Measurements from ENCODE around the gene TMEM220.

The TMEM220 gene

GRCh38 chr17:10729334-10730193 is at the start of gene TMEM220:
Gene TMEM220, minus strand, starts transcription at chr17:10730023. Its CDS starts 172 bp downstream, at chr17:10729851.
- DNase-seq, result peak; percentile 39 to 52

DNA sequence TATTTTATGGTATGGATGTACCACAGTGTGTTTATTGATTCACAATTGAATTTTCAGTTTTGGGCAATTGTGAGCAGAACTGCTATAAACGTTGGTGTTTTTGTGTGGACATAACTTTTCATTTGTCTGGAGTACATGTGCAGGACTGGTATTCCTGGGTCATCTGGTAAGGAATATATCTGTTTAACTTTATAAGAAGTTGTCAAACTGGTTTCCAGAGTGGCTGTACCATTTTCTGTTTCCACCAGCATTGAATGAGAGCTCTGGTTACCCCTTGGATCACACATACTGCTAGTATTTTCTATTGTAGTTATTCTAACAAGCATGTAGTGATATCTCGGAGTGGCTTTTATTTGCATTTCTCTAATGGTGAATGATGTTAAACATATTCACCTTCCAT is 49.8 kb upstream of the TMEM220 start:
- DNase-seq, result no peak

DNA sequence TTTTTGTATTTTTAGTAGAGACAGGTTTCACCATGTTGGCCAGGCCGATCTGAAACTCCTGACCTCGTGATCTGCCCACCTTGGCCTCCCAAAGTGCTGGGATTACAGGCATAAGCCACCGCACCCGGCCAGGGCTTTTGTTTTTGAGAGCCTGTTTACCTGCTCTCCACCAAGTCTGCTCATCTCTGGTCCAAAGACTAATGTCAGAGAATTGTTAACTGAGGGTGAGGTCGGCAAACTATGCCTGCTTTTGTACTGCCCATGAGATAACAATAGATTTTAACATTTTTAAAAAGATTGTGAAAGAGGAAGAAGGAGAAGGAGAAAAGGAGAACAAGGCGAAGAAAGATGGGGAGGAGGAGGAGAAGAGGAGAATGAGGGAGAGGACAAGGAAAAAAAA is 48.1 kb upstream of the TMEM220 start:
- DNase-seq, result no peak

GRCh38 chr17:10777131-10777807 is 47.4 kb upstream of the TMEM220 start:
- DNase-seq, result no peak

DNA sequence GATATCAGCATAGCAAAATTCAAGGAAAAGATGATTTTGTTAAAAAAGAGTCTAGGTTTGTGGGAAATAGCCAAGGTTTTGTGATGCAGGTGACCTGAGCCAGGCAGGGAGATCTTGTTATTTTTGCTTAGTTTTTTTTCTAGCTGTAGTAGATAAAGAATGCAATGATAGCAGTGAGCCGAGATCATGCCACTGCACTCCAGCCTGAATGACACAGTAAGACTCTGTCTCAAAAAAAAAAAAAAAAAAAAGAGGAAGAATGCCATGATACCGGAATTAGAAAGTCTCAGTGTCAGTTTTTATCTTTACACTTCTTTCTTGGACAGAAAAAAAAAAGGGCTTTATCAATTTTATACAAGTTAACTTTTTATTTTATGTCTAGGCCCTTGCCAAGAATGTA is 46.6 kb upstream of the TMEM220 start:
- no peak for DNase-seq

DNA sequence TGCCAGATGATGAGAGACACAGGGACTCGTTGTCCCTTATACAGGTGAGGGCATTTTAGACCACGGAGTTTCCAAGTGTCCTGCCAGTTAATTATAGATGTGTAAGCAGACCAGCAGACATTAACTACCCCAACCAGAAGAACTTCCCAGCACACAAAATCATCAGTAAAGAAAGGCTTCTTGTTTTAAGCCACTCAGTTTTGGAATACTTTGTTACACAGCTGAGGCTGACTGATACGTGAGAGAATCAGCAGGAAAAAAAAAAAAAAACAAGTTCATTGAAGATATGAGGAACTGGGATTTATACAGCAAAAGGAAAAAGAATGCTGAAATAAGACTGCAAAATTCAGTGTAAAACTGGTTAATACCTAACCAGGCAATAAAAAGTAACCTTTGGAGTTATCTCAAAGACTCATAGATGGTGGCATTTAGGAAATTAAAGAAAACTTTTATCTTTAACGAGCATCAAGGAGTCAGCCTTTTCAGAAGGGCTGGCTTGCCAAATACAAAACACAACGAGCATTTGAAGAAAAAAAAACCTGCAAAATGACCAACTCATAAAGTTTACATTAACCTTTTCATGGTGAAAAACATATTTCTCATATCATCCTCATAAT is 46.0 kb upstream of the TMEM220 start:
- no peak for DNase-seq

GRCh38 chr17:10775058-10775457 is 45.2 kb upstream of the TMEM220 start:
- no peak for DNase-seq

- no peak for DNase-seq
These were observed 43.6 kb upstream of the TMEM220 start for GRCh38 chr17:10773391-10773790.

DNA sequence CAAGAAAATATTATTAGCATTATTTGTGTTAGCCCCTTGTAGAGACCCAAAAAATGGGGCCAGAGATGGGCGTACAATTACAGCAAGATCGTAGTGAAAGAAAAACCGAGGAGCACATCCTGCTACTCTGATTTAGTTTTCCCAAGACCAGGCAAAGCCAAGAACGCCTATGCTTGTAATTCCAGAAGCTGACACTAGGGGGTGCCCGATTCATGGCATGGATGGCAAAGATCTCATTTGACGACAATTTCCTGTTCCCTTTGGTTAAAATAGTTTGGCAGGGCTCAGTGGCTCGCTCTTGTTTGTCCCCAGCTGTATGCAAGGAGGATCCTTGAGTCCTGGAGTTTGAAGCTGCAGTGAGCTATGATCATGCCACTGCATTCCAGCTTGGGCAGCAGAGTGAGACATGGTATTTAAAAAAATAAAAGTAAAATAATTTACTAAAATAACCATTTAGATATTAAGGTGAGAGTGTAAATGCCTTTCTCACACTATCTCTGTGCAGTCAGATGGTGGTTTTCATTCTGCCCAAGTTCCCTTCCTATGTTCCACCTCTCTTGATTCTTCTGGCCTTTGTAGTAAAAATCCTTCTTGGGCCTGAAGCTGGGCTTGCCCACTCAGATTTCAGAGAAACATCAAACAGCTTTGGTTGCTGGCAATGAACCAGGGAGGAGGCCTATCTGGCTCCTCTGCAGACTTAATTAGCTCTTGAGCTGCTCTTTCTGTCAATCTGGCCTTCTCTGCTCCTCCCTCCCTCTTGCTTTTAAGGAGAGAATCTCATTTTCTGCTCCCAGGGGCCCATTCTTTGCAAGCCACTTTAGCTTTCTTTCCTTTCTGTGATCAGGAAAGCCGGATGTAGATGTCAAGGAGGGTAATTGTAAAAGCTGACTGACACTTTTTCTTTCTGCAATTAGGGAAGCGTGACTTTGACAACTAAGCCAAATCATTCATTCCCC is 42.9 kb upstream of the TMEM220 start:
- DNase-seq, result peak; percentile 52 to 66

- no peak for DNase-seq
These were observed 41.3 kb upstream of the TMEM220 start for GRCh38 chr17:10771148-10771547.

GRCh38 chr17:10769840-10770239 is 40.0 kb upstream of the TMEM220 start:
- no peak for DNase-seq

- DNase-seq, result no peak
These were observed 39.0 kb upstream of the TMEM220 start for GRCh38 chr17:10768750-10769251.

DNA sequence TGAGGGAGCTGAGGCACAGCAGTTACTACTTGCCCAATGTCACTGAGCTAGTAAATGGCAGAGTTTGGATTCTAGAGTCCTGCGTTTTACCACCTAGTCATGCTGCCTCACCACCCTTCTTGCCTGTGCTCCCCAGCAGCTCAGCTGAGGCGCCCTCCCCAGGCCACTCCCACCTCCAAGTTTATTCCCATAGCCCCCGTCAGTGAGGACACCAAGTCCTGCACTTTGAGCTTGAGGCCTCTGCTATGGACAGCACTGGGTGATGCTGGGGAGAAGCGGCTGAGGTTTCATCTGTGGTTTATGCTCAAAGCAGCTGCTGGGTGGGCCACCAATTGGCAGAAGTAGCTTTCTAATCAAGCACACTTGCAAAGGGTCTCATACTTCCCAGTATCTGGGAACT is 37.4 kb upstream of the TMEM220 start:
- DNase-seq, result no peak

DNA sequence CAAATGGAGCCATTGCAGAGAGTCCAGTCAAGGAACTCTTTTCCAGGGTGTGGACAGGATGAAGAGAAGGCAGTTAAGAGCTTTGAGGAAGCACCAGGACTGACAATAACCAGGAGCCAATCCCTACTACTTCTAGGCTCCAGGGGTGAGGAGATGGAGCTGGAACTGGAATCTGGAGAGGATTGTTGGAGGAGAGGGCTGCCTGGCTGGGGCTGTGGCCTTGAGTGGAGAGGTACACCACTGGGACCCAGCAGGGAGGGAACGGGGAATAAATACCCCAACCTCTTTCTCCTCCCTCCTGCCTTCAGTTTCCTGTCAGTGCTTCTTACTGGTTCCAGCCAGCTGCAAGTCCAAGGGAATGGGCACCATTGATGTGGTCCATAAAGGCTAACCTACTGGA is 32.2 kb upstream of the TMEM220 start:
- DNase-seq, result no peak

- DNase-seq, result no peak
These were observed 31.5 kb upstream of the TMEM220 start for GRCh38 chr17:10761281-10761680.

- DNase-seq, result no peak
These were observed 28.2 kb upstream of the TMEM220 start for GRCh38 chr17:10758062-10758461.

DNA sequence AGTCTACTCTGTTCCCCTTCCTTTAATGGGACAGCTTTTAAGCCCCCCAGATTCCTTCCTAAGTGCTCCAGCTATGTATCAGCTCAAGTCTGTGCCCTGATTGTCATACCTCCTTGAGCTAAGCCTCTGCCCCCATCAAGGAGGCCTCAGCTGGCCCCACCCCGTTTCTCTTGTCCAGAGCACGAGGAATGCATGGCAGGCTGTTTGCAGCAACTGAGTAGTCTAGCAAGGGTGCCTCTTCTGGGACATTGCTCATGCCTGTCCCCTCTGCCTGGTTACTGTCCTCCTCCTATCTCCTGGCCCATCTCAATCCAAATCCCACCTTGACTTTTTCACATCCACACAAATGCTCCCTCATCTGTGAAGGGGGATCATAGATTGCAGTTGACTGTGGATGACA is 27.8 kb upstream of the TMEM220 start:
- DNase-seq, result no peak

- no peak for DNase-seq
These were observed 27.2 kb upstream of the TMEM220 start for GRCh38 chr17:10757067-10757466.

DNA sequence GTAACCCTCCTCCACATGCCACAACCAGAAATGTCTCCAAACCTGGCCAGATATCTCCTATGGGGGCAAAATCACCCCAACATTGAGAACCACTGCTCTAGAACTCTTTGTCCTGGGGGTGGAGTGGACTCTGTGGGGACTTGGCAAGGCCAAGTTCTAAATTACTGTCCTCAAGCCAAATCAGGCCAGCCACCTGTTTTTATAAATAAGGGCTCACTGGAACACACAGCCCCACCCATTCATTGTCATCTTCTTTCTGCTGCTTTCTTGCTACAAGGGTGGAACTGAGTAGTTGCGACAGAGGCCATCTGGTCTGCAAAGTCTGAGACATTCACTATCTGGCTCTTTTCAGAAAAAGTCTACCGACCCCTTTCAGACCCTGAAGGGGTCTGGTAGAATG is 26.8 kb upstream of the TMEM220 start:
- no peak for DNase-seq

DNA sequence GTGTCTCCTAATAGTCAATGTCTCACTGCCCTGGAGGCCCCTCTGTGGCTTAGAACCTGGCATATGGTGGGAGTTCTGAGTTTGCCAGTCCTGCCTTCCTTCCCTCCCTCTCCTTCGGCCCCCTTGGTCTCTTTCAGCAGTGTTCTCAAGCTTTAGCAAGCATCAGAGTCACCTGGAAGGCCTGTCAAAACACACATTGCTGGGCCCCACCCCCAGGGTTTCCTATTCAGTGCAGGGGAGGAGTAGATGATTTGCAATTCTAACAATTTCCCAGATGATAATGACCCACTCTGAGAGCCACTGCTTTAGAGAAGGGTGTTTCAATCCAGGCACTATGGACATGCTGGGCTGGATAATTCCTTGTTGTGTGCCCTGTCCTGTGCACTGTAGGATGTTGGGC is 26.4 kb upstream of the TMEM220 start:
- no peak for DNase-seq

GRCh38 chr17:10755592-10756127 is 25.8 kb upstream of the TMEM220 start:
- no peak for DNase-seq
